Effector memory CD4-positive, alpha-beta T cell (primary cell): ENCODE data around the gene TRPM6.
A peak's percentile ranks its signal among the peaks of the same experiment; 100 is the strongest.

Source experiments
- DNase-seq, 3 donors: peaks; one replicate each; pipeline ENCODE4 v3.0.0-alpha.2; 2020
- H3K27ac ChIP-seq: 2 replicates; pipeline ENCODE4 v1.7.0; 2013; ENCODE audit warnings: mild to moderate bottlenecking, low read length, moderate library complexity; ENCODE audit not compliant: insufficient read depth, poor library complexity, severe bottlenecking
- H3K27me3 ChIP-seq: replicated peaks from 2 replicates; pipeline ENCODE4 v1.7.0; 2013; ENCODE audit warnings: mild to moderate bottlenecking, low read length; ENCODE audit not compliant: insufficient read depth, control insufficient read depth, poor library complexity, severe bottlenecking
- H3K36me3 ChIP-seq: 2 replicates; pipeline ENCODE4 v1.7.0; 2013; ENCODE audit warnings: mild to moderate bottlenecking, low read length, moderate library complexity; ENCODE audit not compliant: control insufficient read depth, insufficient read depth
- H3K4me1 ChIP-seq: 2 replicates; pipeline ENCODE4 v1.7.0; 2013; ENCODE audit warnings: low read length, mild to moderate bottlenecking; ENCODE audit not compliant: control insufficient read depth, insufficient read depth, poor library complexity, severe bottlenecking
- H3K4me3 ChIP-seq: 2 replicates; pipeline ENCODE4 v1.7.0; 2013; ENCODE audit warnings: low read length, low read depth, mild to moderate bottlenecking; ENCODE audit not compliant: insufficient read depth, poor library complexity, severe bottlenecking
- H3K9me3 ChIP-seq: 2 replicates; pipeline ENCODE4 v1.7.0; 2013; ENCODE audit warnings: mild to moderate bottlenecking, low read length, moderate library complexity; ENCODE audit not compliant: control insufficient read depth

Gene TRPM6

GRCh38 chr9:74784506-74784905 lies 103.2 kb downstream of the TRPM6 start:
- H3K4me1 ChIP-seq, result no peaks in the 10 kb centered on the region
- no peak for DNase-seq
- H3K4me3 ChIP-seq, result no peak overlapping the region
- no peak overlapping the region for H3K27ac ChIP-seq
- no peaks in the 10 kb centered on the region for H3K27me3 ChIP-seq
- no peaks in the 10 kb centered on the region for H3K36me3 ChIP-seq
- H3K9me3 ChIP-seq, result no peaks in the 10 kb centered on the region

- no peaks in the 10 kb centered on the region for H3K4me1 ChIP-seq
- no peaks in the 10 kb centered on the region for H3K36me3 ChIP-seq
- H3K27ac ChIP-seq, result no peak overlapping the region
- H3K9me3 ChIP-seq, result no peaks in the 10 kb centered on the region
- H3K27me3 ChIP-seq, result no peaks in the 10 kb centered on the region
- DNase-seq, result no peak
- no peak overlapping the region for H3K4me3 ChIP-seq
Measured at GRCh38 chr9:74783408-74783807, 104.3 kb downstream of the TRPM6 start.

DNA sequence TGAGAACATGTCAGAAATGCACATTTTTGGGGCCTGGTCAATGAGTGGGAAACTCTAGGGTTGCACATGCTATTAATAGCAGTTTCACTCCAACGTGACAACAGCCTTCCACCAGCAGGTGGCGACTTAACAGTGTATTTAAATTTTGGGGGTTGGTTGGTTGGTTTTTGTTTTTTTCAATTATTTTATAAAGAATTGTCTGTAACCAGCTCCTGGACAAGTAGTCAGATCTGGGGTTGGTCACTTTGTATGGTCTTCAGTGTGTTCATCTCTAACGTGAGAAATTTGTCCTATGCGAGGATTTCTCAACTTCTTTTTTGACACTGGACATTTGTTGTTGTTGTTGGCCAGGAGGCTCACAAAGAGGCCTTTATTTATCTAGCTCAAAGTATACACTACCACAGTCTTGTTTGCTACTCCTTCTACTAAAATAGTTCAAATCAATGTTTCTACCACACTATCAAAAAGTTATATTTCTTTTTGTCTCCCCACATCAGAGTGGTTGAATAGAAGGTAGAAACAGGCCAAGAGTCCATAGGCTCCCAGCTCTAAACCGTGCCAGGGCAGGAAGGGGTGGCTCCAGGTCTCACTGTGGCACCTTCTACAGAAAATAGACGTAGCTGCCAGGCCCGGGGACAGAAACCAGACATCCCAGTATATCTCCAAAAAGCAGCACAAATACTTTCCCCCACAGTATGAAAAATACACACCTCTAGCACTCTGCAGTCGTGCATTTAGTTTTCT lies 110.4 kb downstream of the TRPM6 start:
- no peaks in the 10 kb centered on the region for H3K36me3 ChIP-seq
- DNase-seq, result peak; percentile 27 to 50 (median 28)
- no peaks in the 10 kb centered on the region for H3K4me1 ChIP-seq
- no peak overlapping the region for H3K4me3 ChIP-seq
- H3K27me3 ChIP-seq, result no peaks in the 10 kb centered on the region
- no peak overlapping the region for H3K27ac ChIP-seq
- no peaks in the 10 kb centered on the region for H3K9me3 ChIP-seq

DNA sequence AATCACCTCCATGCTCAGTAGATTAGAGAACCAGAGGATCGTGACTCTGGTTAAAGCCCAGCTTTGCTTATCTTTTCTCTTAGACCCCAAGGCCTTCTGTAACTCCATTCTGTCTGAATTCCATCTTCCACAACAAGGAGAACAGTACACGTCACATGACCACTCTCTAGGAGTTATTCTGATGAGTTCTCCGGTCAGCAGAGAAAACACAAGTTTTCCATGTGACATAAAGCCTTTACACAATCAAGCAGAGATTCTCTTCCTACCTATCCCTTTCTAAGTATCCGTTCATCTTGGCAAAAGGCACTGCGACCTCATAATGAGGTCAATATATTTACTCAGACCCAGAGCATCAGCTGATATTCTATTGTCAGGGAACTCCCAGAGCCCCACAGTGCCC lies 112.3 kb downstream of the TRPM6 start:
- H3K27ac ChIP-seq, result no peak overlapping the region
- DNase-seq, result no peak
- H3K9me3 ChIP-seq, result no peaks in the 10 kb centered on the region
- no peaks in the 10 kb centered on the region for H3K36me3 ChIP-seq
- H3K4me3 ChIP-seq, result no peak overlapping the region
- H3K27me3 ChIP-seq, result no peaks in the 10 kb centered on the region
- H3K4me1 ChIP-seq, result no peaks in the 10 kb centered on the region

DNA sequence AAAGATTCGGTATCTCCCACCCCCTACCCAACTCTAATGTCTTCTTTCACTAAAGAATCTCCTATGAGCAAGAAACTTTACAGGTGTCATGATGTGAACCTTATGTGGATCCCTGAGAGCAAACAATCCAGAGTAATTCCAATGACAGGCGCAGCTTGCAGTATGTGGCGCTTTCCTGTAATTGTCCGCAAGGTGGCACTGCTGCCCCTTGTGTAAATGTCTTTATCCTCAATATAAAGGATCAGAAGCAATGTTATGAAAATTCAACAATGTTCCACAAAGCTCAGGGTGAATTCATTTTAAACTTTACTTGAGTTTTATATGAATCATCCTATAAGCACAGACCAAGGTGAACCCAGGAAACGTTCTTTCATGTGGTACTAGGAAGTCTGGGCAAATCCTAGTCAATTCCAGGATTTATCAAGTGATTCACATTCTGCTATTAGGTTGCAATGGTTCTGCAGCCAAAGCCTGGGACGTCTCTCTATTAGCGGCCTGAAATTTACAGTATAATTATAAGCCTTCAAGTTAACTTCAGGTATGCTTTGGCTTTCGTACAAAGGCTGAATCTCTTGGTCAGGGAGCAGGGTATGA lies 113.7 kb downstream of the TRPM6 start:
- Histone ChIP-seq H3K36me3 (no peaks in the 10 kb centered on the region), H3K4me3 (no peak overlapping the region), H3K9me3 (no peaks in the 10 kb centered on the region), H3K27me3 (no peaks in the 10 kb centered on the region), H3K27ac (no peak overlapping the region), H3K4me1 (no peaks in the 10 kb centered on the region)
- DNase-seq, result peak; percentile 39 to 57 (median 41)

DNA sequence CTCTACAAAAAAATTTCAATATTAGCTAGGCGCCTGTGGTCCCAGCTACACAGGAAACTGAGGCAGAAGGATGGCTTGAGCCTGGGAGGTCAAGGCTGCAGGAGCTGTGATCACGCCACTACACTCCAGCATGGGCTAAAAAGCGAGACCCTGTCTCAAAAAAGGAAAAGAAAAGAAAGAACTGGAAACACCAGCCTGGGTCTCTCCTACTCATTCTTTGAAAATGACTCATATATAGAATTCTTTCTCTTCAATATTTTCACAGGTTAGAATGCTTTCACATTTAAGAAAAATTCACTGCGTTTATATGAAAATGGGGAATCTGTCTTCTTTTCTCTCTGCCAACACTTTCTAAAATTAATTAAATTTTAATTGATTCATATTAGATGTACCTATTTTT lies 115.6 kb downstream of the TRPM6 start:
- H3K36me3 ChIP-seq, result no peaks in the 10 kb centered on the region
- H3K27me3 ChIP-seq, result no peaks in the 10 kb centered on the region
- no peak for DNase-seq
- H3K4me1 ChIP-seq, result no peaks in the 10 kb centered on the region
- H3K9me3 ChIP-seq, result no peaks in the 10 kb centered on the region
- H3K4me3 ChIP-seq, result no peak overlapping the region
- H3K27ac ChIP-seq, result no peak overlapping the region

GRCh38 chr9:74771672-74772071 lies 116.0 kb downstream of the TRPM6 start:
- DNase-seq, result no peak
- H3K4me1 ChIP-seq, result no peaks in the 10 kb centered on the region
- no peak overlapping the region for H3K4me3 ChIP-seq
- no peak overlapping the region for H3K27ac ChIP-seq
- H3K36me3 ChIP-seq, result no peaks in the 10 kb centered on the region
- H3K27me3 ChIP-seq, result no peaks in the 10 kb centered on the region
- no peaks in the 10 kb centered on the region for H3K9me3 ChIP-seq

DNA sequence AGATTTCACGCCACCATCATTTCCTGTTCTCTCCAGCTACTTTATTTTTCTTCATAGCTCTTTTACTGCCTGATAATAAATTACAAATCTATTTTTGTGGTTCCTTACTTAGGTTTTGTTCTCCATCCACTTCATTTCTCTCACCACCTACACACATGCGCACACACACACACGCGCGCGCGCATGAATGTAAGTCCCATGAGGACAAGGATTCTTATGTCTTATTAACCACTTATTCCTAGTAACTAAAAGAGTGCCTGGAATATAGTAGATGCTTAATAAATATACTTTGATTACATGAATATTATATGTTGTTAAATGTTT lies 116.5 kb downstream of the TRPM6 start:
- Histone ChIP-seq H3K27ac (no peak overlapping the region), H3K4me3 (no peak overlapping the region), H3K36me3 (no peaks in the 10 kb centered on the region), H3K9me3 (no peaks in the 10 kb centered on the region), H3K4me1 (no peaks in the 10 kb centered on the region), H3K27me3 (no peaks in the 10 kb centered on the region)
- no peak for DNase-seq

DNA sequence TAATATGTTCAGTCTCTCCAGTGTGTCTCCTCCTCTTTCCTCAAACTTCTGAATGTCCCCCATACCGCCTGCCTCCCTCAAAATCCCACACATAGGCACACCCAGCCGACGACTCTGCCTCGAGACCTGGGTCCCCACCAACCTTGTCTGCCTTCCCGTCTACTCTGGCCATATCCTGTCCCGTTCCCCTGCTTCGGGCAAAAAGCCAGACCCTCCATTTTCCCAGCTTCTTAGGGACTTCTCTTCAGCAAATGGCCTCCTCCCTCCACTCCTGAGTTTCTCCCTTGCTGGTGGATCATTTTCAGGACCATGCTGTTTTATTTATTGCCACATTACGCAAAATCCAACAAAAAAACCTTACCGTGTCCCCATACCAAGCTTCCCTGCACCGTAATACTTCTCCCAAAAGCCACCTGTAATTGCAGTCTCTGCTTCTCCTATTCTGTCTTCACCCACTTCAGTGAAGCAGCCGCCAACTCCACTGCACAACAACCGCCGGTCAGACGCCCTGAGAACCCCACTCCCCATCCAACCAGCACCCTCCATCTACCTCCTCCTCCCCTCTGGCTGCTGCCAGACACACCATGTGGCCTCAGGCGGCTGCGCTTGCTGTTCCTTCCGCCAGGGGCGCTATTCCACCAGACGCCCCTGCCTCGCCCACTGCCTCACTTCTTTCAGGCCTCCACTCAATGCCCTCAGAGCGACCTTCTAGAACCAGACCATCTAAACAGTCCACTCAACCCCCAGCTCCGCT lies 117.0 kb downstream of the TRPM6 start:
- no peak overlapping the region for H3K27ac ChIP-seq
- H3K4me3 ChIP-seq, result no peak overlapping the region
- no peaks in the 10 kb centered on the region for H3K9me3 ChIP-seq
- H3K27me3 ChIP-seq, result no peaks in the 10 kb centered on the region
- DNase-seq, result peak; percentile 3 to 25 (median 4)
- no peaks in the 10 kb centered on the region for H3K36me3 ChIP-seq
- H3K4me1 ChIP-seq, result no peaks in the 10 kb centered on the region

DNA sequence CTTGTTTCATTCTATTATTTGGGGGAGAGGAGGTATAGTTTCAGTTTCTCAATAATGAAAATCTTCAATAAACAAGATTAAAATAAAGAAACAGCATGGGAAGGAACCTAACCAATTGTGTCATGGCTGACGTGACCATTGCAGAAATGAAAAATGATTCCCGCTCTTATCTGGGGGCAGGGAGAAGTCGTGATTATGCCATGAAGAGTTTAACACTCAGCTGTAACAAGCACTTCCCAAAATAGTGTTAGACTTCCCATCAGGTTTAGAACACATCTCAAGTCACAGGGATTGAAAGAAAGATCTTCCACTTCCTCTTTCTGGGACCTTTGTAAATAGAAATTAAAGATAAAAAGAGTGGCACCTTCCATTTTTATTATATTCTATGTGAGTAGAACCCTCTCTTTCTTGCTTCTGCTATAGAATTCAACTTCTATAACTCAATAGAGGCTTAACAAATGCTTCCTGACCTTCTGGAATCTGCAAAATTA lies 122.2 kb downstream of the TRPM6 start:
- Histone ChIP-seq H3K4me3 (no peak overlapping the region), H3K27me3 (peaks cover 3% of the 10 kb centered on the region), H3K27ac (no peak overlapping the region), H3K4me1 (no peaks in the 10 kb centered on the region), H3K9me3 (no peaks in the 10 kb centered on the region), H3K36me3 (no peaks in the 10 kb centered on the region)
- no peak for DNase-seq
